Fibroblast of mammary gland (primary cell): ENCODE results near the gene CRACR2B.
A peak's percentile ranks its signal among the peaks of the same experiment; 100 is the strongest.

ENCODE experiments used
- DNase-seq: peaks from one replicate; pipeline ENCODE4 v3.0.0-alpha.2; 2010; ENCODE audit warnings: low read depth
- H3K4me3 ChIP-seq: 2 replicates; pipeline ENCODE4 v1.5.1; 2011; ENCODE audit warnings: low read depth, mild to moderate bottlenecking, low read length, moderate library complexity; ENCODE audit not compliant: control insufficient read depth
- TF ChIP-seq, protein P1 (sequence below): conservative IDR thresholded peaks from 2 replicates; pipeline ENCODE4 v1.5.1; 2011; ENCODE audit warnings: low read depth, low read length, inconsistent platforms; ENCODE audit not compliant: control insufficient read depth, insufficient read depth

Gene CRACR2B

GRCh38 chr11:813072-813455 is 14.7 kb upstream of the CRACR2B start:
- no peak for DNase-seq
- TF ChIP-seq, protein P1, sequence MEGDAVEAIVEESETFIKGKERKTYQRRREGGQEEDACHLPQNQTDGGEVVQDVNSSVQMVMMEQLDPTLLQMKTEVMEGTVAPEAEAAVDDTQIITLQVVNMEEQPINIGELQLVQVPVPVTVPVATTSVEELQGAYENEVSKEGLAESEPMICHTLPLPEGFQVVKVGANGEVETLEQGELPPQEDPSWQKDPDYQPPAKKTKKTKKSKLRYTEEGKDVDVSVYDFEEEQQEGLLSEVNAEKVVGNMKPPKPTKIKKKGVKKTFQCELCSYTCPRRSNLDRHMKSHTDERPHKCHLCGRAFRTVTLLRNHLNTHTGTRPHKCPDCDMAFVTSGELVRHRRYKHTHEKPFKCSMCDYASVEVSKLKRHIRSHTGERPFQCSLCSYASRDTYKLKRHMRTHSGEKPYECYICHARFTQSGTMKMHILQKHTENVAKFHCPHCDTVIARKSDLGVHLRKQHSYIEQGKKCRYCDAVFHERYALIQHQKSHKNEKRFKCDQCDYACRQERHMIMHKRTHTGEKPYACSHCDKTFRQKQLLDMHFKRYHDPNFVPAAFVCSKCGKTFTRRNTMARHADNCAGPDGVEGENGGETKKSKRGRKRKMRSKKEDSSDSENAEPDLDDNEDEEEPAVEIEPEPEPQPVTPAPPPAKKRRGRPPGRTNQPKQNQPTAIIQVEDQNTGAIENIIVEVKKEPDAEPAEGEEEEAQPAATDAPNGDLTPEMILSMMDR, result no peak
- H3K4me3 ChIP-seq, result no peak overlapping the region

DNA sequence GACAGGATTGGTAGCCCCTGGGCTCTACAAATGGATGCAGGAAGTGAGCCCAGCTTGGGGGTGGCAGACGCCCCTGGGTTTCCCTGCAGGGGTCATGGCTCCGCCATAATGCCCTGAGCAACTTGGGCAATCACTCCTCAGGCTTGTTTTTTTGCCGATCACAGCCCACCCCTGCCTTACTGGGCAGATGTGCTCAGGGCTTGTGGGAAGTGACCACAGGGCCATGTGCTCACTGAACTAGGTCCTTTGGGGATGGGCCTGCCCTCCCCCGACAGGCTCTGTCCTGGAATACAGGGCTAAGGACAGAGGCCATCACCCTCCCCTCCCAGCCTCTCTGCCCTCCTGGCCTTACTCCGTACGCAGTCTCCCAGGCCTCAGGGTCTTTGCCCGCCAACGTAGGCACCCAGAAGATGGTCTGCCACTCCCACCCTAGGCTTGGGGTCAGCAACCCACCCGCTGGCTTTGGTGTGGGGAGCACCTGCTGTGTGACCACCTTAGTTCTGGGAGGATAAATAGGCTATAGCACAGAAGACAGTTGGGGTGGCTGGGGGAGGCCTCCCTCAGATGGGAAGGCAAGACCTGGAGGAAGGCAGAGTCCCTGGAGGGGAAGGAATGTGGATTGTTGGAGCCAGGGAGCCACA is 14.1 kb upstream of the CRACR2B start:
- TF ChIP-seq, protein P1, result no peak

GRCh38 chr11:815675-816432 is 11.9 kb upstream of the CRACR2B start:
- TF ChIP-seq, protein P1, result no peak
- no peak for DNase-seq

More for the DNA sequence above, 14.1 kb upstream of the CRACR2B start:
- H3K4me3 ChIP-seq, result no peak overlapping the region
- DNase-seq, result peak; percentile 31

GRCh38 chr11:816433-816779 is 11.3 kb upstream of the CRACR2B start:
- H3K4me3 ChIP-seq, result no peak overlapping the region
- TF ChIP-seq, protein P1, result no peak
- no peak for DNase-seq

More at GRCh38 chr11:815675-816432, 11.9 kb upstream of the CRACR2B start:
- no peak overlapping the region for H3K4me3 ChIP-seq

DNA sequence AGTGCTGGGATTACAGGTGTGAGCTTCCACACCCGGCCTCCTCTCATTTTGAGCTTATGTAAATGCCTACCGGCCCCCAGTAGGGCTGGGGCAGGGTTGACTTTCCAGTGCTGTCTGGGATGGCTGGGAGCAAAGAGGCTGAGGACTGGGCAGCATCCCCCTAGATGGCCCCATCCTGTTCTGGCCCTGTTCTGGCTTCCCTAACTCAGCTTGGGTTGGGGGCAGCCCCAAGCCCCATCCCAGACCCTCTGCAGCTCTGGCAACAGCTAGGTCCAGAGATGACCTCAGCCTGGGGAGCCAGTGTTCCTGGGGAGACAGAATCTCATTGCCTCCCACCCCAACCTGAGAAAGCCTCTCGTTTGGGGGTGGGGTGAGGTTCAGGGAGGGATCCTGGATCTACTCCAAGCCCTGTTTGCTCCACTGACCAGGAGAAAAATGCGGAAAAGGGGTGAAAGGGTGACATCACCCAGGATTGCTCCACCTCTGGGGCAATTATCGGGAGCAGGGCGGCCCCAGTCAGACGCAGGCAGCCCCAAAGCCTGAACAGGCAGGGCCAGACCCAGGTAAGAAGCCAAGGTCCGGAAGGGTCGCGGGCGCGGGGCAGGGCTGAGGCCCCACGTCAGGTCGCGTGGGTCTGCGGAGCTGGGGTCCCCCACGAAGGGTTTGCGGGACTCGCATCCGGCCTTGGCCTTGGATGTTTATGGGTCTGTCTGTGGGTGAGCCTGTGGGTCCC is 9.2 kb upstream of the CRACR2B start, which contains the start of gene PNPLA2:
Gene PNPLA2 (plus strand): TSS at position 519 of the 733 bp plus-strand sequence. CDS start 805 bp downstream, outside the sequence.
- TF ChIP-seq, protein P1, result no peak
- H3K4me3 ChIP-seq, result peak within 1 kb of the TSS; percentile 65
- DNase-seq, result peak; percentile 69

DNA sequence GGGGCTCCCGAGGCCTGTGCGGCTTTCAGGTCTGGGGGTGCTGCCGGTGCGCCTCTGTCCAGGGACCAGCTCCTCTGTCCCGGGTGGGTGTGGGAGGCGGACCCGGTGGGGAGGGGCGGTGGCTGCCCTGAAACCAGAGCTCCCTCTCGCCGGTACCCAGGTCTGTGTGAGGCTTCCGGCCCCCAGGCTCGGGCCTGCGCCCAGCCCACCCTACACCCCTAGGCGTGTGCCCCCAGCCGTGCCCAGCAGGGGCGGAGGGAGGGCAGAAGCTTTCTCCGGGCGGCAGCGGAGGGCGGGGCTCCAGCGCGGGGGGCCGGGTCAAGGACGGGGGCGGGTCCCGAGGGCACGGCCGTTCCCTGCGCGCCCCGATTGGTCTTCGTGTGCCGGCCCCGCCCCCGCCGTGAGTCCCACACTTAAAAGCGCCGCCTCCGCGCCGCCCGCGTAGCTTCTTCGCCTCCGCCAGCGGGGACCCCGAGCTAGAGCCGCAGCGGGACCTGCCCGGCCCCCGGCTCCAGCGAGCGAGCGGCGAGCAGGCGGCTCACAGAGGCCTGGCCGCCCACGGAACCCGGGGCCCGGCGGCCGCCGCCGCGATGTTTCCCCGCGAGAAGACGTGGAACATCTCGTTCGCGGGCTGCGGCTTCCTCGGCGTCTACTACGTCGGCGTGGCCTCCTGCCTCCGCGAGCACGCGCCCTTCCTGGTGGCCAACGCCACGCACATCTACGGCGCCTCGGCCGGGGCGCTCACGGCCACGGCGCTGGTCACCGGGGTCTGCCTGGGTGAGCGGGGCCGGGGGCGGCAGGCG is 8.4 kb upstream of the CRACR2B start:
- TF ChIP-seq, protein P1, result no peak
- H3K4me3 ChIP-seq, result peak overlapping the region; percentile 65
- peak; percentile 71 for DNase-seq
